C1 segment of cervical spinal cord (tissue), 14 donors: ENCODE results near the gene LAIR1.

Experiments used
- DNase-seq, 14 donors: peaks; one replicate each; lab custom pipeline; 2025; lab: John Stamatoyannopoulos, UW

LAIR1 gene

GRCh38 chr19:54317108-54317964, 47.4 kb downstream of the LAIR1 start:
- DNase-seq: no peak

- DNase-seq: no peak
Observed at GRCh38 chr19:54316746-54317107, 48.0 kb downstream of the LAIR1 start.

- DNase-seq: no peak
Observed at GRCh38 chr19:54315956-54316355, 48.8 kb downstream of the LAIR1 start.

DNA sequence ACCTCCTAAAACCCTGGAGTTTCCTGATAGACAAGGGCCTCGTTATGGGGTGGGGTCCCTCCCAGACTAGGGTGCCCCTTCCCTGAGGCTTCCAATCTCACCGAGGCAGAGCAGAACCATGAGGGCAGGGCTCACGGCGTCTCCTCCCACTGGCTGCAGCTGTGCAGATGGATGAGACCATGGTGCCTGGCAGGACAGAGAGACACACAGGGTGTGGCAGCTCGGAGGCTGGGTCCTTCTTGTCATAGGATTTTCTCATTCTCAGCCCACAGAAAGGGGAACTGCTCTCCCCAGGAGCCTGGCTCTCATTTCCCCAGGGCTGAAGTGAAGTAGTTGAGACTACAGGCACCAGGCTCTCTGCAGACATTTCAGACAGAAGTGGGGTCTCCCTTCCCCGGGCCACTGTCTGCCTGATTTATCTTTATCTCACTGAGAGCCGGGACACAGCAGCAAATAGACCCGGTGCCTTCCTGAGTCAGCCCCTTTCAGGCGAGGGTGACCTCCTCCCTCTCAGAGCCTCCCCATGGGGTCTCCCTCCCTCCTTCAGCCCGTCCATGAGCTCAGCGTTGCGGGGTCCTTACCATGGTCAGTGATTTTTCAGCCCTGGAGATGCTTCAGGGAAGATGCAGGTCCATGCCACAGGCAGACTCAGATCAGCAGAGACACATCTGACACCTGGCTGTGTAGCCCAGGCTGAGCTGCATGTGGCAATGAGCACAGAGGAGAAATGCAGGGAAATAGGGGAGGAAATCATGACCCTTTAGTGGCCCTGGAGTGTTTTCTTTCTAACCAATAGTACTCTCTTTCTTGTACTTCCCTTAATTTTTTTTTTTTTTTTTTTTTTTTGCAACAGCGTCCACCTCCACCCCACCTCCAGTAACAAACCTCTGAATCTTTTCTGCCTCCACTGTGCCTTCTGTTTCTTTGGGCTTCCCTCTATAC, 52.0 kb downstream of the LAIR1 start, which contains the start of gene LILRA5:
TSS of gene LILRA5 (minus strand) at position 731 of the 942 bp plus-strand sequence. CDS start at position 584, 147 bp downstream.
- DNase-seq: no peak

DNA sequence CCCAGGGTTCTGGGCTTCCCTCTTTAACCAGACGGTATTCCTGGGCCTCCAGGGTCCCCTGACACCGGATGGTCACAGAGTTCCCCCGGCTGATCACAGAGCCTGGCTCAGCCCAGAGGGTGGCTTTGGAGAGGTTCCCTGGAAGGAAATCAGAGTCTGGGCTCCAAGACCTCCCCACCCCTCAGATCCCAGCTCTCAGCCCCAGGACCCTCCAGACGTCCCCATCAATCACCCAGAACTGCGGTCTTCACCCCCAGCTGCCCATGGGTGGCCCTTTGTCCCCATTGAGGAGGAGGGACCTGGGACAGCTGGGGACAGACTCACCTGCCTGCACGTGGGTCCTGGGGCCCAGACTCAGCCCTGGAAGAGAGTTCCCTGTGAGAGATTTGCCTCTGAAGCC, 52.7 kb downstream of the LAIR1 start:
- no peak for DNase-seq

DNA sequence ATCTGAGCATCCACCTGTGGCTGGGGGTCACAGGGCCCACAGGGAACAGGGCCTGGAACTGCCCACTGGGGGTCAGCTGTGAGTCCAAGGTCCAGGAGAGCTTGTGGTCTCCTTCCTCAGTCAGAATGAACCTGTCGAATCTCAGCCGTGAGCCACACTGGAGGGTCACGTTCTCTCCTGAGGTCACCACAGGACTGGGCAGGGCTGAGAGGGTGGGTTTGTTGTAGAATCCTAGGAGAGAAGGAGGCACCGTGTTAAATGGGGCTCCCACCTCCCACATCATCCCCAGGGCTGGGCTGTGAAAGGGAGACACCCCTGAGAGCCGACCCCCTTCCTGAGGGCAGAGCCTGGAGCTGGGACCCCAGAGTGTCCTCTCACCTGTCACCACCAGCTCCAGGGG, 53.2 kb downstream of the LAIR1 start:
- DNase-seq: no peak

- no peak for DNase-seq
Observed at GRCh38 chr19:54310543-54310942, 54.2 kb downstream of the LAIR1 start.

GRCh38 chr19:54309811-54310210, 54.9 kb downstream of the LAIR1 start:
- no peak for DNase-seq

GRCh38 chr19:54307389-54308020, 57.2 kb downstream of the LAIR1 start:
- DNase-seq: no peak

DNA sequence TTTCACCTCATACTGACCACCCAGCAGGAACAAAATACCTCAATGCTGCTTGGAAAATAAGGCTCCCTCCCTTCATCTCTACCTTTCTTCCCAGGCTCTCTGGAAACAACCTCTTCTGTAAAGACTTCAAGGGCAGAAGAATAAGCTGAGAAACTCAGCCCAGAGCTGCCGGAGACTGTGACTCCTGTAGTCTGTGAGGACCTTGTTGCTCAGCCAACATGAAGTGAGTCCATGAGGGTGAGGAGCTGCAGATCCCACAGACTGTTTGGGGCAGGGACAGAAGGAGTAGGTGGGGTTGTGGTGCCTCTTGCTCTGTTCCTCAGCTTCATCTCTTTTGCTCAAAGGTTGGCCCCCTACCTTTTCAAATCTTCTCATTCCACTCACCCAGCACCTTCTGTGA, 59.6 kb downstream of the LAIR1 start:
- no peak for DNase-seq

DNA sequence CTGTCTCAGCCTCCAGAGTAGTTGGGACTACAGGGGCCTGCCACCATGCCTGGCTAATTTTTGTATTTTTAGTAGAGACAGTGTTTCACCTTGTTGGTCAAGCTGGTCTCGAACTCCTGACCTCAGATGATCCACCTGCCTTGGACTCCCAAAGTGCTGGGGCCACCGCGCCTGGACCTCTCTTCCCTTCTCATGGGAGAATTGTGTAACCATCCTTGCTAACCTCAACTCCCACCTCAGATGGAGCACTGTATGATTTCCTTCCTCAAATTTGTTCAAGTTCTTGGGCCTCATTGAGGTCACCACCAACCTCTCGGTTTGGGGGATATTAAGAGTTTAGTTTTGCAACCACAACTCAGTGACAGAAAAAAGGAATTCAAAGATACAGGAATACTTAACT, 62.5 kb downstream of the LAIR1 start:
- no peak for DNase-seq
